GM21619 (cell line): Measurements from ENCODE around the gene DUSP14.

ENCODE experiments used
- ATAC-seq: cut with Tn5 transposase; IDR thresholded peaks from one replicate; pipeline ENCODE4 v1.9.1; 2021; ENCODE audit not compliant: unreplicated experiment

The DUSP14 gene

GRCh38 chr17:37553401-37553966 lies 63.8 kb downstream of the DUSP14 start:
- ATAC-seq: no peak

GRCh38 chr17:37555386-37555785 lies 65.7 kb downstream of the DUSP14 start:
- ATAC-seq: no peak

GRCh38 chr17:37557482-37557881 lies 67.8 kb downstream of the DUSP14 start:
- ATAC-seq: no peak

- no peak for ATAC-seq
Measured at GRCh38 chr17:37558299-37558698, 68.6 kb downstream of the DUSP14 start.

GRCh38 chr17:37562016-37562745 lies 72.5 kb downstream of the DUSP14 start:
- no peak for ATAC-seq
